GM10266 (cell line): Measurements from ENCODE around the gene THSD7A.

Source experiments
- DNase-seq: peaks from one replicate; pipeline ENCODE4 v3.0.0; 2012; ENCODE audit errors: extremely low spot score
- TF ChIP-seq, protein P1 (sequence below): IDR thresholded peaks from 2 replicates; pipeline ENCODE4 v1.5.1; 2012; ENCODE audit warnings: mild to moderate bottlenecking, low read depth; ENCODE audit not compliant: control insufficient read depth, insufficient read depth; ENCODE audit errors: missing control alignments

Gene THSD7A

DNA sequence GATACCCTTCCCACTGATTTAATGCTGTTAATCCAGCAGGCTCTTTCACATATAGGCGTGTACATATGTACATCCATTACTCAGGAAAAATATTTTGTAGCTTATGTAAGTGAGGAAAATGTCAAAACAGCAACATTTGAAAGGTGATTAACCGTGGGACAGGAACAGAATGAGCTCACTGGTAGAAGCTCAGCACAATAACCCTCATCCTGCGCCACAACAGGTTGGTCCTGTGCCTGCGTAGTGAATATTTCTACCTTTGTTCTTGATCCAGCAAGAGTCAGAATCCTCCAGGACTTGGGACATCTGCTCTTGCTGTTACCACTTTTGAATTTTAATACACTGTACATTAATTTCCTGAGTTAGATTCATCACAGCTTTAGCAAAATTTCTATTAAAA, 359.4 kb downstream of the THSD7A start:
- TF ChIP-seq, protein P1, sequence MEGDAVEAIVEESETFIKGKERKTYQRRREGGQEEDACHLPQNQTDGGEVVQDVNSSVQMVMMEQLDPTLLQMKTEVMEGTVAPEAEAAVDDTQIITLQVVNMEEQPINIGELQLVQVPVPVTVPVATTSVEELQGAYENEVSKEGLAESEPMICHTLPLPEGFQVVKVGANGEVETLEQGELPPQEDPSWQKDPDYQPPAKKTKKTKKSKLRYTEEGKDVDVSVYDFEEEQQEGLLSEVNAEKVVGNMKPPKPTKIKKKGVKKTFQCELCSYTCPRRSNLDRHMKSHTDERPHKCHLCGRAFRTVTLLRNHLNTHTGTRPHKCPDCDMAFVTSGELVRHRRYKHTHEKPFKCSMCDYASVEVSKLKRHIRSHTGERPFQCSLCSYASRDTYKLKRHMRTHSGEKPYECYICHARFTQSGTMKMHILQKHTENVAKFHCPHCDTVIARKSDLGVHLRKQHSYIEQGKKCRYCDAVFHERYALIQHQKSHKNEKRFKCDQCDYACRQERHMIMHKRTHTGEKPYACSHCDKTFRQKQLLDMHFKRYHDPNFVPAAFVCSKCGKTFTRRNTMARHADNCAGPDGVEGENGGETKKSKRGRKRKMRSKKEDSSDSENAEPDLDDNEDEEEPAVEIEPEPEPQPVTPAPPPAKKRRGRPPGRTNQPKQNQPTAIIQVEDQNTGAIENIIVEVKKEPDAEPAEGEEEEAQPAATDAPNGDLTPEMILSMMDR: no peak

DNA sequence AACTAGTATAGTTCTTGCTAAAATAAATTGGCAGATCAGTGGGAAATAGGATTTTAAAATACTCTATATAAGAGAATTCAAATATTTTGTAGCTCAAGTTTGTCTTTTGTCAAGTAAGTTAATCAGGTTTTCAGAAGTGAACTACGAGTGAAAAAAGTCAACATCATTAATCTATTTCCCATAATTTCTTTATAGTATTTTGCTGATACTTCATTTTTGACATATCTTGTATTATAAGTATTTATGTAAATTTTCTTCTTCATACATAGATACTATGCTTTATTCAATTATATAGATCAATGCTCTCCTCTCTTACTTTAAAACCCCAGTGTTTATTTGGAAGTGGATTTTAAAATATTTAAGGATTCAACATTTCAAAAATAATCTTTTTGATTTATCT, 360.7 kb downstream of the THSD7A start:
- TF ChIP-seq, protein P1: no peak
- no peak for DNase-seq

More for the DNA sequence above, 359.4 kb downstream of the THSD7A start:
- DNase-seq: no peak

DNA sequence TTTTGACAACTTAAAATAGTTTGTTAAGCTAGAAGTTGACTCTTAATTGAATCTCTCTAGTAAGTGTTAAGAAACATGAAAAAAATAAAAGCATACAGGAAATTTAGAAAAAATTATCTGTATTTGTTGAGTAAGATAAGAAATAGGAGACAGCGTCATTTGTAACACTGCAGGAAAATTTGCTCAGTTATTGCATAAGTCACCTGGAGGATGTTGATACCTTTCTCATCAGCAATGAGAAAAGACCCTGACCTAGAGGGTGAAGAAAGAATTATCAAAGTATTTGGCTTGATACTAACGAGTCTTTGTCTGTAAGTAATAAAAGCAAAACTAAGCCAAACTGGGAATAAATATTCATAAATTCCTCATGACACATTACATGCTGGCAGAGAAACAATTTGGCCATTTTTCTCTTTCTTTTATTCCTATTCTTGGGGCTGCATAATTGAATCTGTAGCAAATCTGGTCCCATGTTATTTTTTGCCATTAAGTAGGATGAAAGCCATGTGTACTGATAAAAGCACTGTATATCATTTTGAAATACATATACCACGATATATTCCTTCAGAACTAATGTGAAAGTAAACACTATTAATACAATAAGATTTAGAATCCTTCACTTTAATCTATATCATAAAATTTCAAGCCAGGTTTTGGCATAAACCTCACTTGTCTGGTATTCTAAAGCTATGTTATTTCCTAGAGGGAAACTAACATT, 362.8 kb downstream of the THSD7A start:
- TF ChIP-seq, protein P1: no peak
- DNase-seq: no peak

DNA sequence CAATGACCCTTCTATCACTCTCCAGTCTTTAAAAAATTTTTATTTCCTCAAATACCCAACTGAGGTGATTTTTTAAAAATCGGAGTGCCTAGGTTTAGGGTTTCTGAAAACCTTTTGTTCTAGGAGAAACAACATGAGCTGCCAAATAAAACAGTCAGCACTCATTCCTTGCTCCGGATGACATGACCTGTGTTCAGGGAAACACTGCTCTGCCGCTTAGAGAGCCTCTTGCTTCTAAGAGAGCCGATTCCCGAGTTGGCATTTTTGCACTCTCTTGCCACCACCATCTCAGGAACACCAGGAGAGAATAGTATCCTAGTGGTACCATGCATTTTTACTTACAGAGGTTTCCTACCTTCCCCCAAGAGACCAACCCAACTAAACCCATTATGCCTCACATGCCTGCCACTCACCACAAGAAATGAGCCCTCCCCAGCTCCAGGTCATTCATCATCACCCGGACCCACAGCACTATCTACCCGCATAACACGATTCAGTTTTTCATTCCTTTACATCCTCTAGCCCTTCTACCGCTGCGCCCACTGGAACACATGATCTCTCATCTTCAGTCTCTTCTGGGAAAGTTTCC, 365.4 kb downstream of the THSD7A start:
- DNase-seq: no peak
- TF ChIP-seq, protein P1: no peak

DNA sequence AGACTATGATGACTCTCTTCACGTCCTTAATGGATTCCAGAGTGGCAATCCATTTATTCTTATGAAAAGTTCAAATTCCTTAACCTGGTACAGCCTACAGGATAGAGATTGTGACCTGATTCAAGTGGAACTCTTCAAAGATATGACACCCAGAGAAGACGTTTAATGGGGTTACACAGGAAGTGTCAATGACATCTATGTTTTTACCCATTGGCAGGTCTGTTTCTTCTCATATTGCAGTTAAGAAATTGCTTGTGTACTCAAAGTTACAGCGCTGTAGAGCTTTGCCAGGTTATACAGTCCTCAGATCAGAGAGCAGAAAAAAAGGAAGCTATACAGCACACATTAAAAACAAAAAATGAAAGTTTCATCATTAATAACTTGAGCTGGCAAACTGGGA, 367.4 kb downstream of the THSD7A start:
- TF ChIP-seq, protein P1: no peak
- DNase-seq: no peak

DNA sequence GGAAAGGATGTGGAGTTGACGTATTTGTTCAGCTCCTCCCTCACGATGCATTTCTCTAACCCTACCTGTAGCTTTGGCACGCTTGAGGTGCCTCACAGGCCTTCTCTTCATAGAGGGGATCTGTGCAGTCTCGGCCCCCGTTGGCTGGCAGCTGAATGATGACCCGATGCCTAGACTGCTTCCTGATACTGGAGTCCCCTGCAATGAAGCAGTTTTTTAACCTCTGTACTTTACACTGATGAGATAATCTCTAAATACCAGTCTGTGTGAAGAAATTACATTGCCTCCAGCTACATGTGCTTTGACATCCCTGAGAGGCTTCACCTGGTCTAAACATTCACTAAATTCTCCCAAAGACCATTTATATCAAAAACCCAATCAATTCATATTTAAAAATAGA, 370.1 kb downstream of the THSD7A start:
- TF ChIP-seq, protein P1: no peak
- no peak for DNase-seq
